Ramos (cell line): ENCODE data around the gene LRRC2.
"Not testable (repeated sequence)": the region's sequence is repeated elsewhere in the genome, so short reads cannot be mapped to it uniquely, and the experiment has no call there.

Source experiments
- in situ Hi-C: fragments of 300-500 bp; cut with MboI; formaldehyde crosslinking; loops from one replicate; pipeline ENCODE4 v1.14.3; 2022; ENCODE audit warnings: low sequenced_read_pairs; ENCODE audit not compliant: unreplicated experiment

LRRC2 gene

DNA sequence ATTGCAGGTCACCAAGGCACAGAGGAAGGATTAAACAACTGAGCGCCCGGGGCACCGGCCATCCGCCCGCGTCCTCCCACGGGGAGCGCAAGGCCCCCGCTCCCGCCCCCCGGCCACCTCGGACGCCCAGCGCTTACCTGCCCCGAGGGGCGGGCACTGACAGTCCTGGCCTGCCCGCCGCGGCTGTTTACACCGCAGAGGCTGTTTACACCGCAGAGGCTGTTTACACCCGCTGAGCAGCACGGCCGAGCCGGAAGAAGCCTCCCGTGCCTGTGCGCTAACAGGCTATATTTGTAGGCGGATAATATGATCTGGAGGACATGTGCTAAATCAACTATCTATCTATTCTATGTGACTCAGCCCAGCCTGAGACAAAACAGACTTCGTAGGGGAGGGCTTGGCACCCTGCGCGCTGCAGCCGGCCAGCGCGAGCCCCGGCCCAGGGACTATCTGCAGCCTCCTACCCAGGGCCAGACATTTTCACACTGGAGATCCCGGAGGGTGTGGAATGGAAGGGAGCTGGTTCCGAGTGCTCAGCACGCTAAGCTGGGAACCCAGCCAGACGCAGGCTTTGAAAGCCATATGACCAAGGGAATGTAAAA lies at the start of gene LRRC2:
LRRC2 (minus strand) TSS at position 263 of the 602 bp plus-strand sequence. CDS start 14,711 bp downstream, outside the sequence.
- in situ Hi-C loops: no loop called here

DNA sequence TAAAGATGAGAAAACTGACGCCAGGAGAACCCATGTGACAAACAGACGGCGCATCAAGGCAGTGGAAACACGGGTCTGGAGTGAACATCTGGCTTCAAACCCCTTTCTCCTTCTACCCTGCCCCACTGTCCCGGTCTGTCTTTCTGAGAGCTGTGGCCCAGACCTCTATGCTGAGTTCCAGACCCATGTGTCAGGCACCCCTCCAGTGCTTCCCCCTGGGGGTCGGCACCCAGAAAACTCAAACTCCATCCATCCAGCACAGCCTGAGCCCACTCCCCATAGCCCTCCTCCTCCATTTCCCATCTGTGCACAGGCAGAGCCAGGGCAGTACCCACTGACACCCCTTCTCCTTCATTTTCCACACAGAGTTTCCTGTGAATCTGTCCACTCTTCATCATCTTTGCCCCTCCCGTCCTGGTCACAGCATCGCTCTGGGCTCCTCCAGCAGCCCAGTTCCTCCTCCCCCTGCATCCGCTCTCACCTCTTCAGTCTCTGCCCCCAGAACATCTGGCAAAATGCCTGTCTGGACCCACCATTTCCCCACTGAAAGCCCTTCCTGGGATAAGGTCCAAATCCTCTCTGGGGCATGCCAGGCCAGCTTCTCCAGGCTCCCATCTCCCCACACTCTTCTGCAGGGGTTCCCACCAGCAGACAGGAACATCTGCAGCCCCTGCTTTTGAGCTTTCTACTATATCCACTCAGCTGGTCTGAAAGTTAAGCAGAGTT lies 49.1 kb upstream of the LRRC2 start:
- in situ Hi-C loops: no loop called here

DNA sequence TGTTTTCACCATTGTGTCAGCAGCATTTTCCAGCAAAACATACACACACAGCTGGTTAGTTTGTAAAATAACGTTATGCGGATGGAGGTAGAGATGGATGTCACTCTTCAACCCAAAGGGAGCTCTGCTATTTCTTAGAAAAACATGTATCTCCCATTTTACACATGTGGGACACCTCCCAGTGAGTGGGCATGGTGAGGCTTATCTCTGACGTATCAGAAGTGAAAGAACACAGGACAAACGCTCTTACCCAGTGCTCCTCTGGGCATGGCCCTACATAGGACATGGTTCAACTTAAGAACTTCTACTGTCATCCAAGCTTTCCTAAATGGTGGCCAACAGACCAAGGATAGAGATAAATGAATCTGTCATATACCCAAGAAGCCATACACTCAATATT lies 48.3 kb upstream of the LRRC2 start:
- in situ Hi-C loops: no loop called here

- in situ Hi-C loops: no loop called here
Observed at GRCh38 chr3:46613313-46614005, 47.4 kb upstream of the LRRC2 start.

DNA sequence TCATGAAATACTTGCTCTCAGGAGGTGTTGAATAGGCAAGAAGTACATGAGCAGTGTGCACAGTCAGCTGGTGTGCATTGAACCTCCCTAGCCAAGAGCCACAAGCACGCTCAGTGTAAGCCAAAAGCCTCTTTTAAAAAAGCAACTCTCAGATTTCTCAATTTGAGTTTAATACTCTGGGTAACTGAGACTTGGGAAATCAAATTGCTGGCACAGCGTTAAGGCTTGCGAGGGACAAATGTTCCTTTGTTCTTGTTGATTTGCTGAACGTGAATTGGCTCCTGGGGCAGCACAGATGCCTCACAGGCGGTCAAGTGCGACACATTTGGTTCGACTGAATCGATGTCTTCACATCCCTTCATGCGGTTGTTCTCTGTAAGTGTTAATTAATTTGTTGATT lies 46.2 kb upstream of the LRRC2 start, which contains the start of gene FAM240A:
FAM240A (plus strand) TSS at position 202 of the 400 bp plus-strand sequence; CDS start at position 361, 159 bp downstream.
- in situ Hi-C loops: no loop called here

DNA sequence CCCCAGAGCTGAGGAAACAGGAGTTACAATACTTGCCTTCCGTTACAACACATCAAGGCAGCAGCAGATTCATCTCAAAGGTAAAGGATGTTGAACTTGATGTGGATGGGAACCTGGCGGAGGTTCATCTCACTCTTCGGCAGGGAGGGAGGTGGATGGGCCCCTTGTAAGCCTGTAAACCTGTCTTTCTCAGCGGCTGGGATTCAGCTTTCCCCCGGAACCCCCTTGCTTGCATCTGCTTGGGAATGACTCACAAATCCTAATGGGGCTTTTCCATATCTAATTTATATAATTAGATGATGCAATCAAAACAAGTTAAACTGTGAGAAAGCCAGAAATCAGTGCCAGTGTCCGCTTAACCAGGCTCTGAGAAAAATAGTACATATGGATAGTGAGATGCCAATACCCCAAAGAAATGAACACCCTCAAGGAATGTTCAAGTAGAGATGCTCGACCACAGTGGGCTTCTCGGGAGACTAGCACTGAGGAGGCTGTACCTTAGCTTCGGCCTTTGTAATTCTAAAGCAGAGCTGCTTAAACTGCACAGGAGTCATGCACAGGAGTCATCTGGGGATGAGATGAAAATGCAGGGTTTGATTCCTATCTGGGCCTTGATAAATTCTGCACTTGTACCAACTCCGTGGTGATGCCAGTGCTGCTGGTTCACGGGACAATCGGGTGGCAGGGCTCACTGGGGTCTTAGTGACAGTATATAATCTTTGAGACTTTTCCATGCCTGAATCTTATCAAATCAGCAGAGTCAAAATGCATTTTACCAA lies 44.0 kb upstream of the LRRC2 start:
- in situ Hi-C loops: no loop called here

DNA sequence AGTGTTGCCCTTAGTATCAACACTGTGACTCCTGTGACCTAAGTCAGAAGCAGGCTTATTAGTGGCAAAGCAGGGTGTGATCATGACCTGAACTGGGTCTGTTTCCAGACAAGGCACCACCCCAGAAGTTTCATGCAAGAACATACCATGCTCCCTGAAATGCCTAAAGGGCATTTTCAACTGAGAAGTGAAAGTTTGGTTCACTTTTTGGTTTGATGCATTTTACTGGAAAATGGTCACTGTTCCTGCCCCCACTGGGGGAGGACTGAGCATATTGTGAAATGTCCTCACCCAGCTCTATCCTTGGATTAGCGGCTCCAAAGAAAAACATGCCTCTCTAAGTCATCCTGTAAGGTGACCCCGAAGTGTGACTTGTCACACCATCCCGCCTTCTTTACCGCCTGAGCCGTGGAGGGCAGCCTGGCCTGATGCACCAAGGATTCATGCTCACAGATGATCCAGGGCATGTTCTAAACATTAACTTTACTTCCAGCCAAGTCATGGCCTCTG lies 43.2 kb upstream of the LRRC2 start:
- in situ Hi-C loops: no loop called here

GRCh38 chr3:46607603-46608028 lies 41.5 kb upstream of the LRRC2 start:
- in situ Hi-C loops: no loop called here

DNA sequence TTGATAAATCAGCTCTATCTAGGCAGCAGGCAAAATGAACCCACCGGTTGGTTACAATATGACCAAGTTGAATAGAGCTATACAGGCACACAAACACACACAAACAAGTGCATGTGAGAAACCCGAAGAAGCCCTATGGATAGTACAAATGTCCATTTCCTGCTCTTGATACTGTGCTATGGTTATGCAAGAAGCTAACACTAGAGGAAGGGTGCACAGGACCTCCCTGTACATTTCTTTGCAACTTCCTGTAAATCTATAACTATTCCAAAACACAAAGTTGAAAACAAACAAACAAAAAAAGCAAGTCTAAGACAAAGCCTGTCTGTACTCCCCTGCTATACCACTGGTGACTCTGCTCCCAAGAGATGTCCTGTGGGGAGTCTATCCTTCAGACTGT lies 38.0 kb upstream of the LRRC2 start:
- in situ Hi-C loops: no loop called here

DNA sequence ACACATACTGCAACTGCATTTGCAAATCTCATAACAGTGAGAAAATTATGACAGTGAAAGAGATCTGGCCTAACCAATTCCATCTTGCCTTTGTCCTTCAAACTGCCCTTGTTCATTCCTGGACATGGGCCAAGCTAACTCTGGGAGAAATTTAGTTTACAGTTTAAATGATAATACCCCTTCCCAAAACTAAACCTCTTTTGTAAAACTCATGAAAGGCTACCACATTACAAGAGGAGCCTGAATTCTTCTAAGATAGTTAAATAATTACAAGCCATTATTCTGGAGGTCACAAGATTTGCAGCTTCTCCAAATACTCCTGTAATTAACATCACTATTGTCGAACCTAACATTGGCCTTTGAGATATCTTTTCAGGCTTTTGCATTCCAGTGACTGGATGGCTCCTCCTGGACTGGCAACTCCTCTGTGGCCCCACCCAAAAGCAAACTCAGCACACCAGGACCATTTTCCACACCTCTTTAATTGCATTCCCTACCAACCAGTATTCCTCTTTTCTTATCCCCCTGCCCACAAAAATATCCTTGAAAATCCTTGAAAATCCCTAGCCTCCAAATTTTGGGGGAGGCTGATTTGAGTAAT lies 37.4 kb upstream of the LRRC2 start:
- in situ Hi-C loops: no loop called here

- in situ Hi-C loops: no loop called here
Observed at GRCh38 chr3:46599590-46599989, 33.5 kb upstream of the LRRC2 start.

DNA sequence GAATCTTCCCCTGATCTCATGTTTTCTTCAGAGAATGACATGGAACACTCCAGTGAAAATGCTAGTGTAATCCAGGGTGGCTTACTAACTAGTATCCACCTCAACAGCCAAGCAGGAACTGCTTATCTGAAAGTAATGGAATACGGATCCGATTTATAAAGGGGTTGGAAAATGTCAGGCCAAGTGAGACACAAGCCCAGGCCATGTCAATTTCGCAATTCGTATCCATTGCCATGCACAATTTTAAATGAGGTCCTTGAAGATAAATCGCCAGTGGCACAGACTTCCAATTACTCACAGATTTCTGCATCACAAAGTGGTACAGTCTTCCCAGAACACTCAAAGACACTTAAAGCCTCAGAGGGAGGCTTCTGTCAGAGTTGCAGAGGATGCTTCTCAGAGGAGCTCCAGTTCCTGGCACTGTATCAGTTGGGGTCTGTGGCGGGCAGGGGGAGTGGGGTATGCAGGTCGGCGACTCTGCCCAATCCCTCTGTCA lies 29.8 kb upstream of the LRRC2 start:
- in situ Hi-C loops: no loop called here

GRCh38 chr3:46594723-46595122 lies 28.6 kb upstream of the LRRC2 start:
- in situ Hi-C loops: no loop called here

DNA sequence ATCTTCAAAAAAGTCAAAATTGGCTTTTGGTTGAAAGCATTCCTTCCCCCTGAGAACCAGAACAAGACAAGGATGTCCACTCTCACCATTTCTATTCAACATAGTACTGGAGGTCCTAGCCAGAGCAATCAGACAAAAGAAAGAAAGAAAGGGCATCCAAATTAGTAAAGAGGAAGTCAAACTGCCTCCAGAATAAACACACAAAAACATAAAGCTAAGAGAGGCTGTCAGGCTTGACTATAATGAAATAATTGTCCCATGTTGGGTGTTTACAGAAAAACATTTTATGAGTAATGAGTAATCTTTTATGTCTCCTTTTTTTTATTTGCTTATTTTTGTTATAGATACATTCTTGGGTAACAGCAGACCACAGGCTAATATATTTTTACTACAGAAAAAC lies 27.9 kb upstream of the LRRC2 start:
- in situ Hi-C loops: no loop called here

GRCh38 chr3:46593274-46593862 lies 27.3 kb upstream of the LRRC2 start:
- in situ Hi-C loops: no loop called here

- in situ Hi-C loops: not testable (repeated sequence)
Observed at GRCh38 chr3:46587268-46587667, 21.2 kb upstream of the LRRC2 start.

DNA sequence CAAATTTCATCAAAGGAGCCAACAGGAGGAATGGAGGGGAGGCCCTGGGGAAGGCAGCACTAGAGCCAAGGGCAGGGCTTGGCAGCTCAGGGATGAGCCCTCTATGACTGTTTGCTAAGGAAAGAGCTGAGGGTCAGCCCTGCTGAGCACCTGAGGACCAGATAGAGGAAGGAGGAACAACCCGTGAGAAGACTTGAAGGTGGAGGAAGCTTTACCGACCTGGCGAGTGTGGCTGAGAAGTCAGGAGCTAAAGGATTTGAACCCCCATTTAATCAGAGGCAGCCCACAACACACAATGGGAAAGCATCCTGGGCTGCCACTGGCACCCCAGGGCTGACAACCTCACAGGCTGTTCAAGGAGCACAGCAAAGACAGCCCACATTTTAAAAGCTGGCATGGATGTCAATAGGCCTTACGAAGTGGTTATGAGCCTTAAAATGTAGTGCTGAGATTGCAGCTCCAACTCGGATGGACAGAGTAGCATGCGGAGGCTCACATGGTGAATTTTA lies 20.7 kb upstream of the LRRC2 start:
- in situ Hi-C loops: no loop called here

DNA sequence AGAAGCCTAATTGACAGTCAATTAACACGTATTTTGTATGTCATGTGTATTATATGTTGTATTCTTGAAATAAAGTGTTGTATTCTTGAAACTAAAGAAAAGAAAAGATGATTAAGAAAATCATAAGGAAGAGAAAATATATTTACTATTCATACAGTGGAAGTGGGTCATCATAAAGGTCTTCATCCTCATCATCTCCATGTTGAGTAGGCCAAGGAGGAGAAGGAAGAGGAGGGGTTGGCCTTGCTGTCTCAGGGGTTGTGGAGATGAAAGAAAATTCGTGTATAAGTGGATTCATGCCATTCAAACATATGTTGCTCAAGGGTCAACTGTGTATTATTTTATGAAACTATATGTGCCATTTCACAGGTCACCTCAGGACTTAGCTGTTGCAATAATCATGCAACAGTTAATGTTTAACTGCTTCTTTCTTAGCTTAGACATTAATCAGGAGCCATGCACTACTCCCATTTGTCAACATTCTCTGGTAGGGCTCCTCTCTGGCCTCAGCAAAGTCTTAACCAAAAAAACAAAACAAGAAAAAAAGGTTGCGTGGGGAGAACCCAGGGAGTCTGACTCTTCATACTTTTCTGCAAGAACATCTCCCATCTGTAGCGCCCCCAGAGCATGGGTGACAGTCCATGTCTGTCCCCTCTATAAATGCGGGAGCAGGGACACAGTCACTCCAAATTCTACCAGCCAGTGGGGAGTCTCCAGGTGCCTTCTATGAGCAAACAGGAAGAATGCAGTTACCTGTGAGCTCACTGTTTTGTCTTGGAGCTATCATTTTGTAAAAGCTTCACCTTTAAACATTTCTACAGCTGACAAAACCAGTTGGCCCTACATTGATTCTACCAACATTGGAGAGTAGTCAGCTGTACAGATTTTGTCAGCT lies 19.9 kb upstream of the LRRC2 start:
- in situ Hi-C loops: no loop called here
